Neutrophil (primary cell): ENCODE results near the gene RLN1.
"Not testable (repeated sequence)": the region's sequence is repeated elsewhere in the genome, so short reads cannot be mapped to it uniquely, and the experiment has no call there.

Experiments
- H3K27ac ChIP-seq: fragments of 200-600 bp; sonication (generic); 2 replicates; pipeline ENCODE4 v1.5.1; 2016; ENCODE audit warnings: mild to moderate bottlenecking, moderate library complexity
- H3K27me3 ChIP-seq: fragments of 200-600 bp; sonication (generic); 2 replicates; pipeline ENCODE4 v1.6.0; 2016; ENCODE audit warnings: mild to moderate bottlenecking
- H3K36me3 ChIP-seq: fragments of 200-600 bp; sonication (generic); 2 replicates; pipeline ENCODE4 v1.5.1; 2017
- H3K4me1 ChIP-seq, 2 experiments: fragments of 200-600 bp in 1 of 2; sonication (generic) in 1 of 2; 1 replicate in 1 of 2; 2 replicates in 1 of 2; pipeline versions ENCODE4 v1.5.1 to v1.6.1; 2013 to 2016; ENCODE audit warnings: low read depth in 1 of 2, low read length in 1 of 2, mild to moderate bottlenecking in 1 of 2, moderate library complexity in 1 of 2; ENCODE audit not compliant: control insufficient read depth in 1 of 2, insufficient read depth in 1 of 2
- H3K4me3 ChIP-seq, 2 experiments: fragments of 200-600 bp in 1 of 2; sonication (generic) in 1 of 2; 1 replicate in 1 of 2; 2 replicates in 1 of 2; pipeline ENCODE4 v1.5.1; 2013 to 2016; ENCODE audit warnings: low read depth in 1 of 2, low read length in 1 of 2, mild to moderate bottlenecking in 1 of 2, moderate library complexity in 1 of 2
- H3K9me3 ChIP-seq: fragments of 200-600 bp; sonication (generic); 2 replicates; pipeline ENCODE4 v1.5.1; 2016
- CTCF ChIP-seq: fragments of 200-600 bp; sonication (generic); IDR thresholded peaks from 2 replicates; pipeline ENCODE4 v1.5.1; 2016; ENCODE audit warnings: antibody characterized with exemption

RLN1 gene

GRCh38 chr9:5315187-5315923 is 24.3 kb downstream of the RLN1 start:
- Histone ChIP-seq H3K27ac (no peak overlapping the region), H3K4me3 (no peak overlapping the region), H3K36me3 (no peaks in the 10 kb centered on the region), H3K9me3 (peaks cover 6% of the 10 kb centered on the region), H3K27me3 (no peaks in the 10 kb centered on the region), H3K4me1 (no peaks in the 10 kb centered on the region)
- TF ChIP-seq CTCF = no peak

- Histone ChIP-seq H3K27ac (no peak overlapping the region), H3K36me3 (no peaks in the 10 kb centered on the region), H3K27me3 (peaks cover 4% of the 10 kb centered on the region), H3K4me3 (no peak overlapping the region), H3K9me3 (peaks cover 6% of the 10 kb centered on the region), H3K4me1 (no peaks in the 10 kb centered on the region)
- no peak for TF ChIP-seq CTCF
These were observed 28.8 kb downstream of the RLN1 start for GRCh38 chr9:5310851-5311250.

- Histone ChIP-seq H3K27me3 (peaks cover 38% of the 10 kb centered on the region), H3K36me3 (no peaks in the 10 kb centered on the region), H3K9me3 (no peaks in the 10 kb centered on the region), H3K4me3 (no peak overlapping the region), H3K27ac (no peak overlapping the region), H3K4me1 (peaks cover 0 to 3% of the 10 kb centered on the region in 2 experiments)
- no peak for TF ChIP-seq CTCF
These were observed 33.9 kb downstream of the RLN1 start for GRCh38 chr9:5305741-5306140.

GRCh38 chr9:5303840-5304795 is 35.6 kb downstream of the RLN1 start, which contains the start of gene RLN2:
Gene RLN2, minus strand, starts transcription at chr9:5304716. Its CDS starts 136 bp downstream, at chr9:5304580.
- H3K36me3 ChIP-seq, H3K4me3 ChIP-seq, H3K27ac ChIP-seq, H3K4me1 ChIP-seq, H3K9me3 ChIP-seq: not testable (repeated sequence)
- H3K27me3 ChIP-seq = peaks cover 48% of the 10 kb centered on the region

- H3K27me3 ChIP-seq = peaks cover 45% of the 10 kb centered on the region
- TF ChIP-seq CTCF = no peak
- H3K9me3 ChIP-seq = no peaks in the 10 kb centered on the region
- no peak overlapping the region for H3K4me3 ChIP-seq
- H3K27ac ChIP-seq = no peak overlapping the region
- no peaks in the 10 kb centered on the region for H3K36me3 ChIP-seq
- peaks cover 0 to 3% of the 10 kb centered on the region in 2 experiments for H3K4me1 ChIP-seq
These were observed 38.1 kb downstream of the RLN1 start for GRCh38 chr9:5301544-5301943.

- Histone ChIP-seq H3K27ac (no peak overlapping the region), H3K36me3 (no peaks in the 10 kb centered on the region), H3K27me3 (no peaks in the 10 kb centered on the region), H3K4me3 (no peak overlapping the region), H3K9me3 (no peaks in the 10 kb centered on the region), H3K4me1 (no peaks in the 10 kb centered on the region)
- no peak for TF ChIP-seq CTCF
These were observed 47.5 kb downstream of the RLN1 start for GRCh38 chr9:5292141-5292540.
